H9 (cell line): ENCODE measurements around the gene SBNO1. TPM values are rescaled to one million over a fixed set of nuclear protein-coding genes. Genes with fewer than 3 reads are reported as not detected.

ENCODE experiments used
- DNase-seq: peaks from one replicate; pipeline ENCODE4 v3.0.0-alpha.2; 2017
- H2AFZ ChIP-seq: one replicate; pipeline ENCODE4 v1.6.1; 2013; ENCODE audit warnings: mild to moderate bottlenecking, low read length, control low read depth, moderate library complexity
- H2AK5ac ChIP-seq: 2 replicates; pipeline ENCODE4 v1.6.1; 2013; ENCODE audit warnings: low read length, control low read depth, mixed read lengths; ENCODE audit not compliant: insufficient read length
- H2BK120ac ChIP-seq: one replicate; pipeline ENCODE4 v1.6.1; 2013; ENCODE audit warnings: low read depth, mild to moderate bottlenecking, low read length, control low read depth, inconsistent platforms; ENCODE audit not compliant: poor library complexity, severe bottlenecking
- H2BK12ac ChIP-seq: 2 replicates; pipeline ENCODE4 v1.6.1; 2013; ENCODE audit warnings: low read length, control low read depth, mixed read lengths, low read depth; ENCODE audit not compliant: insufficient read length
- H2BK15ac ChIP-seq: 2 replicates; pipeline ENCODE4 v1.6.1; 2013; ENCODE audit warnings: low read depth, low read length, control low read depth
- H2BK20ac ChIP-seq: one replicate; pipeline ENCODE4 v1.6.1; 2013; ENCODE audit warnings: low read depth, mild to moderate bottlenecking, low read length, control low read depth, inconsistent platforms; ENCODE audit not compliant: poor library complexity, severe bottlenecking
- H2BK5ac ChIP-seq: 2 replicates; pipeline ENCODE4 v1.6.1; 2013; ENCODE audit warnings: low read length, control low read depth, mixed read lengths; ENCODE audit not compliant: insufficient read length
- H3K14ac ChIP-seq: 2 replicates; pipeline ENCODE4 v1.6.1; 2013; ENCODE audit warnings: low read length, control low read depth; ENCODE audit not compliant: insufficient read depth
- H3K18ac ChIP-seq: 2 replicates; pipeline ENCODE4 v1.6.1; 2013; ENCODE audit warnings: low read depth, mild to moderate bottlenecking, mixed read lengths, low read length, control low read depth; ENCODE audit not compliant: insufficient read length
- H3K23ac ChIP-seq: 2 replicates; pipeline ENCODE4 v1.6.1; 2013; ENCODE audit warnings: low read length, control low read depth, mixed read lengths, low read depth; ENCODE audit not compliant: insufficient read length
- H3K23me2 ChIP-seq: 2 replicates; pipeline ENCODE4 v1.6.1; 2013; ENCODE audit warnings: low read depth, mild to moderate bottlenecking, mixed read lengths, low read length, control low read depth; ENCODE audit not compliant: insufficient read length, poor library complexity, severe bottlenecking
- H3K27ac ChIP-seq: 2 replicates; pipeline ENCODE4 v1.5.1; 2013; ENCODE audit warnings: low read length, control low read depth, mixed read lengths, low read depth; ENCODE audit not compliant: insufficient read length
- H3K27me3 ChIP-seq: 2 replicates; pipeline ENCODE4 v1.6.1; 2013; ENCODE audit warnings: low read length, control low read depth, inconsistent platforms; ENCODE audit not compliant: insufficient read depth
- H3K4ac ChIP-seq: 2 replicates; pipeline ENCODE4 v1.6.1; 2013; ENCODE audit warnings: low read depth, mild to moderate bottlenecking, control low read depth, inconsistent platforms, low read length, moderate library complexity
- H3K4me1 ChIP-seq: 2 replicates; pipeline ENCODE4 v1.6.1; 2013; ENCODE audit warnings: low read length, control low read depth, inconsistent platforms; ENCODE audit not compliant: insufficient read depth
- H3K4me2 ChIP-seq: 2 replicates; pipeline ENCODE4 v1.6.1; 2013; ENCODE audit warnings: low read length, control low read depth, mixed read lengths; ENCODE audit not compliant: insufficient read length, insufficient read depth
- H3K56ac ChIP-seq: 2 replicates; pipeline ENCODE4 v1.6.1; 2013; ENCODE audit warnings: low read depth, mild to moderate bottlenecking, mixed read lengths, low read length, control low read depth; ENCODE audit not compliant: insufficient read length
- H3K79me1 ChIP-seq: 2 replicates; pipeline ENCODE4 v1.6.1; 2013; ENCODE audit warnings: low read depth, mild to moderate bottlenecking, moderate library complexity, low read length, control low read depth, inconsistent platforms; ENCODE audit not compliant: insufficient read depth, poor library complexity, severe bottlenecking
- H3K79me2 ChIP-seq: 2 replicates; pipeline ENCODE4 v1.6.1; 2013; ENCODE audit warnings: low read length, control low read depth, inconsistent platforms; ENCODE audit not compliant: insufficient read depth
- H3K9ac ChIP-seq: 2 replicates; pipeline ENCODE4 v1.6.1; 2013; ENCODE audit warnings: low read length, control low read depth, mixed read lengths; ENCODE audit not compliant: insufficient read length; ENCODE audit errors: extremely low read depth
- H3K9me3 ChIP-seq: one replicate; pipeline ENCODE4 v1.6.1; 2013; ENCODE audit warnings: low read depth, low read length, inconsistent platforms; ENCODE audit not compliant: control insufficient read depth
- H3T11ph ChIP-seq: one replicate; pipeline ENCODE4 v1.6.1; 2013; ENCODE audit warnings: mild to moderate bottlenecking, low read length, control low read depth, inconsistent platforms
- H4K20me1 ChIP-seq: one replicate; pipeline ENCODE4 v1.6.1; 2013; ENCODE audit not compliant: control insufficient read depth, insufficient read length, insufficient read depth
- H4K5ac ChIP-seq: 2 replicates; pipeline ENCODE4 v1.6.1; 2013; ENCODE audit warnings: low read depth, mild to moderate bottlenecking, mixed read lengths, low read length, control low read depth; ENCODE audit not compliant: insufficient read length
- H4K8ac ChIP-seq: replicated peaks from 2 replicates; pipeline ENCODE4 v1.6.1; 2013; ENCODE audit warnings: low read length, control low read depth, mixed read lengths, low read depth; ENCODE audit not compliant: insufficient read length
- H4K91ac ChIP-seq: 2 replicates; pipeline ENCODE4 v1.6.1; 2013; ENCODE audit warnings: low read depth, mild to moderate bottlenecking, moderate library complexity, mixed read lengths, low read length, control low read depth; ENCODE audit not compliant: insufficient read length
- H3K27ac Mint-ChIP-seq, 3 experiments: 2 replicates in 2 of 3; 3 replicates in 1 of 3; pipeline ENCODE4 v1.8.0; 2020 to 2021; ENCODE audit warnings: mixed read lengths in 3 of 3, mild to moderate bottlenecking in 1 of 3, moderate library complexity in 1 of 3
- H3K27me3 Mint-ChIP-seq: 2 replicates; pipeline ENCODE4 v1.8.0; 2021; ENCODE audit warnings: low read depth, mild to moderate bottlenecking, moderate library complexity, mixed read lengths
- H3K36me3 Mint-ChIP-seq, 3 experiments: 2 replicates in 2 of 3; 3 replicates in 1 of 3; pipeline ENCODE4 v1.8.0; 2020 to 2021; ENCODE audit warnings: low read depth in 3 of 3, mixed read lengths in 3 of 3; ENCODE audit not compliant: insufficient read depth in 1 of 3
- H3K4me1 Mint-ChIP-seq, 2 experiments: 2 replicates each; pipeline ENCODE4 v1.8.0; 2020; ENCODE audit warnings: mixed read lengths in 2 of 2
- H3K4me3 Mint-ChIP-seq, 2 experiments: 2 replicates in 1 of 2; 3 replicates in 1 of 2; pipeline ENCODE4 v1.8.0; 2020 to 2021; ENCODE audit warnings: mild to moderate bottlenecking in 2 of 2, mixed read lengths in 2 of 2, moderate library complexity in 1 of 2
- H3K9me3 Mint-ChIP-seq, 2 experiments: 2 replicates in 1 of 2; 3 replicates in 1 of 2; pipeline ENCODE4 v1.8.0; 2020; ENCODE audit warnings: mild to moderate bottlenecking in 2 of 2, mixed read lengths in 2 of 2, moderate library complexity in 1 of 2
- CTCF ChIP-seq: fragments of 200-600 bp; sonication (generic); conservative IDR thresholded peaks from 3 replicates; pipeline ENCODE4 v1.8.0; 2021; ENCODE audit warnings: antibody characterized with exemption, mild to moderate bottlenecking
- WGBS: extraction: QIAGEN DNeasy Blood & Tissue Kit; methylation state at CpG from one replicate; pipeline ENCODE4 v1.1.7; 2013; ENCODE audit warnings: missing lambda C conversion rate, low lambda C conversion rate, mixed read lengths; ENCODE audit not compliant: insufficient read length; ENCODE audit errors: extremely low coverage; 5-methylcytosine and 5-hydroxymethylcytosine counted together
- total RNA-seq: library from RNA; stranded (reverse); gene quantifications from 2 replicates; pipeline ENCODE4 v1.2.1, GENCODE V29; 2021

Gene SBNO1
- total RNA-seq, 1 experiment from 2014 or later, result 47.5 TPM

GRCh38 chr12:123367511-123367910, 2.9 kb upstream of the SBNO1 start:
- Histone ChIP-seq H2BK120ac (no peak overlapping the region), H2BK15ac (no peak overlapping the region), H4K20me1 (no peaks in the 10 kb centered on the region), H3K27me3 (no peaks in the 10 kb centered on the region), H3K27ac (no peak overlapping the region), H2AFZ (no peak overlapping the region), H4K91ac (no peak overlapping the region), H4K5ac (no peak overlapping the region), H4K8ac (no peak overlapping the region), H3K4me2 (no peak overlapping the region), H3K56ac (no peak overlapping the region), H3K23me2 (peaks cover 10% of the 10 kb centered on the region), H3K4me1 (no peaks in the 10 kb centered on the region), H3K14ac (no peak overlapping the region), H2BK12ac (no peak overlapping the region), H3K23ac (no peak overlapping the region), H2AK5ac (no peak overlapping the region), H3K9ac (no peak overlapping the region), H3K9me3 (no peaks in the 10 kb centered on the region), H3K4ac (no peak overlapping the region), H3K79me2 (peaks cover 17% of the 10 kb centered on the region; the same call in 1 of the 2 replicates), H2BK20ac (no peak overlapping the region), H2BK5ac (no peak overlapping the region), H3K18ac (no peak overlapping the region), H3T11ph (no peak overlapping the region), H3K79me1 (peaks cover 4% of the 10 kb centered on the region)
- DNase-seq, result no peak
- Mint-ChIP-seq H3K27me3 (peaks cover 7% of the 10 kb centered on the region), H3K36me3 (no peaks in the 10 kb centered on the region), H3K9me3 (no peaks in the 10 kb centered on the region; a peak in 1 of 5 replicates), H3K27ac (no peak overlapping the region; a peak in 1 of 7 replicates), H3K4me1 (peaks cover 6 to 13% of the 10 kb centered on the region in 2 experiments), H3K4me3 (no peak overlapping the region)
- TF ChIP-seq CTCF, result no peak
- no CpG with 5 or more reads among the region's 4 CpGs for WGBS
